ENCODE results near the gene PHF3.
A peak's percentile ranks its signal among the peaks of the same experiment; 100 is the strongest.

PHF3 gene, protein sequence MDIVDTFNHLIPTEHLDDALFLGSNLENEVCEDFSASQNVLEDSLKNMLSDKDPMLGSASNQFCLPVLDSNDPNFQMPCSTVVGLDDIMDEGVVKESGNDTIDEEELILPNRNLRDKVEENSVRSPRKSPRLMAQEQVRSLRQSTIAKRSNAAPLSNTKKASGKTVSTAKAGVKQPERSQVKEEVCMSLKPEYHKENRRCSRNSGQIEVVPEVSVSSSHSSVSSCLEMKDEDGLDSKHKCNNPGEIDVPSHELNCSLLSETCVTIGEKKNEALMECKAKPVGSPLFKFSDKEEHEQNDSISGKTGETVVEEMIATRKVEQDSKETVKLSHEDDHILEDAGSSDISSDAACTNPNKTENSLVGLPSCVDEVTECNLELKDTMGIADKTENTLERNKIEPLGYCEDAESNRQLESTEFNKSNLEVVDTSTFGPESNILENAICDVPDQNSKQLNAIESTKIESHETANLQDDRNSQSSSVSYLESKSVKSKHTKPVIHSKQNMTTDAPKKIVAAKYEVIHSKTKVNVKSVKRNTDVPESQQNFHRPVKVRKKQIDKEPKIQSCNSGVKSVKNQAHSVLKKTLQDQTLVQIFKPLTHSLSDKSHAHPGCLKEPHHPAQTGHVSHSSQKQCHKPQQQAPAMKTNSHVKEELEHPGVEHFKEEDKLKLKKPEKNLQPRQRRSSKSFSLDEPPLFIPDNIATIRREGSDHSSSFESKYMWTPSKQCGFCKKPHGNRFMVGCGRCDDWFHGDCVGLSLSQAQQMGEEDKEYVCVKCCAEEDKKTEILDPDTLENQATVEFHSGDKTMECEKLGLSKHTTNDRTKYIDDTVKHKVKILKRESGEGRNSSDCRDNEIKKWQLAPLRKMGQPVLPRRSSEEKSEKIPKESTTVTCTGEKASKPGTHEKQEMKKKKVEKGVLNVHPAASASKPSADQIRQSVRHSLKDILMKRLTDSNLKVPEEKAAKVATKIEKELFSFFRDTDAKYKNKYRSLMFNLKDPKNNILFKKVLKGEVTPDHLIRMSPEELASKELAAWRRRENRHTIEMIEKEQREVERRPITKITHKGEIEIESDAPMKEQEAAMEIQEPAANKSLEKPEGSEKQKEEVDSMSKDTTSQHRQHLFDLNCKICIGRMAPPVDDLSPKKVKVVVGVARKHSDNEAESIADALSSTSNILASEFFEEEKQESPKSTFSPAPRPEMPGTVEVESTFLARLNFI (N-terminal part only)

DNA sequence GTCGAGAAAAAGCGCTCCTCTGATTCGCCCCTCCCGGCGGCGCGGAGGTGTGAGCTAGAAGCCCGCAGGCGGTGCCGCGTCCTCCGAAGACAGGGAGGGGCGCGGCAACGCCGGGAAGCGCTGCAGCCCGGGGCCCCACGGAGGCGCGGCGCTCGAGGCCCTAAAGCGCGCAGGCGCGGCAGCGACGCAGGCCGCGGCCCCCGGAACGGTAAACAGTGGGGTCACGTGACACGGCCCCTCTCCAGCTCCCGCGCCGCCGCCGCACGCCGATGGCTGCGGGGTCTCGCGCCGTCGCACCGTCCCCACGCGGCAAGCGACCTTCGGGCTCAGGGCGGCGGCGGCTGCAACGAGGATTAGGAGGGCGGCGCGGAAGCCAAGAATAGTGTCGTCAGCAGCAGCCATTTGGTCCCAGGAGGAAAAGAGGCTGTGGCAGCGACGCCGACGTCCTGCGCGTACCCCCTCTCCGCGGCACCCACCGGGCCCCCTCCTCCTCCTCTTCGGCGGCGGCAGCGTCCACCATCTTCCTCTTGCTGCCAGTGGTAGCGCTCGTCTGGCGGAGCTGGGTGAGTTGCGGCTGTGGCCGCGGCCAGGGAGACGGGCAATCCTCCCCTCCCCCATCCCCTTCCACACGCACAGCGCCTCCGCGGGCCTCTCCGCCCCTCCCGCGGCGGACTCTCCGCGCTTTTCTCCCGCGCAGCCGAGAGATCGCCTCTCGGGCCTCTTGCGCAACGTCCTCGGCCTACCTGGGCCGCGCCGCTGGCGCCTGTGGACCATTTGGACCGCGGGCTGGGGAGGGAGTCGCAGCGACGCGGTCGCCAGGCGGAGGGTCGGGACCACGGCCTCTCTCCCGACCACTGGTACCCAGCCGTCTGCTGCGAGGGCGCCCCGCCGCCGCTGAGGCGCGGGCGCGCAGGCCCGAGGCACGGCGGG, at the start of gene PHF3:
PHF3 (plus strand) TSS at position 215 of the 930 bp plus-strand sequence. CDS start 10,750 bp downstream, outside the sequence.
- peak; percentile 94 for DNase-seq (ENCODE audit: low spot score)

DNA sequence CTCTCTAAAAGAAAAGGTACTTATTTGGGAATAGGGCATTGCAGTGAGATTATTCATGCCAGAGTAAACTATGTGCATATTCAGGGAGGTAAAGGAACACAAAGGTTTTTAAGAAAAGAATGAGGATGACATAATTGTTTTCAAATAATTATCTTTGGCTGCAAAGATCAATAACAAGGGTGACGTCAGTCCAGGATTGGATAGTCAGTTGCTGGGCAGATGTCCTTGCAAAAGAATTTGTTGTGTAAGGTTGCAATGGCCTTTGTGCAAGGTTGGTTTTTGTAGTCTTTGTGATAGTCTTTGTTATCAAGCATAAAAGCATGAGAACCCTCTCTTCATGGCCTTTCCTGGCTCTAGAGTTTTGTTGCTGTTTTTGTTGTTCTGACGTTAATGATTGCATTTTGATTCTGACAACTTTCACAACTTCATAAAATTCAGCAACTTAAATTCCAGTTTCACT, 45.6 kb upstream of the PHF3 start:
- DNase-seq (ENCODE audit: low spot score), result no peak

DNA sequence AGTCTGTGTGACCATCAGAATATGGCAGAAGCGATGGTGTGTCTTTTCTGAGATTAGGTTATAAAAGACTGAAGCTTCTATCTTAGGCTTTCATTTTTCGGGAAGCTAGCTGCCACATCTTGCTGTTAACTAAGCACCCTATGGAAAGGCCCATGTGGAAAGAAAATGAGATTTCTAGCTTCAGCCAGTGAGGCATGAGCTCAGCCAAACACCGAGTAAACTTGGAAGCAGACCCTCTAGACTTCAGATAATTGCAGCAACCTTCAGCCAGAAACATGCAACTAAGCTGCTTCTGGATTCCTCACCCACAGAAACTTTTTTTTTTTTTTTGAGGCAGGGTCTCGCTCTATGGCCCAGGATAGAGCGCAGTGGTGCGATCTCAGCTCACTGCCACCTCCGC, 42.7 kb upstream of the PHF3 start:
- no peak for DNase-seq (ENCODE audit: low spot score)

DNA sequence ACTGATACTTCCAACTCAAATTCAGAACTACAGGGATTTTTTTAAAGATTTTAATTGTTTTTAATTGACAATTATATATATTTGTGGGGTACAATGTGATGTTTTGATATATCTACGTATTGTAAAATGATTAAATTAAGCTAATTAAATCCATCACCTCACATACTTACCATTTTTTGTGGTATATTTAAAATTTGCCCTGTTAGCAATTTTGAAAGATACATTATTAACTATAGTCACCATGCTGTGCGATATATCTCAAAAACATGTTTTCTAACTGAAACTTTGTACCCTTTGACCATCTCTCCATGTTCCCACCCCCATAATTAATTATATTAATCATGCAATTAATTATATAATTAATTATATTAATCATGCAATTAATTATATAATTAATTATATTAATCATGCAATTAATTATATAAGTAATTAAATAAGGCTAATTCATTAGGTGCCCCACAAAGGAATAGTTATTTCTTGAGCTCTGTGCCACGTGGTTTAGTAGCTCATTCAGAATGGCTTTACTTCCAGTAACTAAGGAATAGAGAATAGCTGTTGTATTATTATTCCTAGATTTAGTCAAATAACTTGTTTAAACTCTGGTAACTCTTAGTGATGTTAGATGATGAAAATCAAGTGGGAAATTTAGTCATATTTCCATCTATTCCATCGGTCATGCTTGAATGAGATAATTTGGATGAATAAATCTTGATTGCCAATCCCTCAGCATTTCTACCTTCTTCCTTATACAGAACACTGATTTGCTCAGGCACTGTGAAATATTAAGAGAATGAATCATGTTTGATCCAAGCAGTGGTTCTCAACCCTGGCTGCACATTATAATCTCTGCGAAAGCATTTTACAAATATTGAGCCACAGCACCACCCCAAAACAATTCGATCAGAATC, 38.2 kb upstream of the PHF3 start:
- no peak for DNase-seq (ENCODE audit: low spot score)

DNA sequence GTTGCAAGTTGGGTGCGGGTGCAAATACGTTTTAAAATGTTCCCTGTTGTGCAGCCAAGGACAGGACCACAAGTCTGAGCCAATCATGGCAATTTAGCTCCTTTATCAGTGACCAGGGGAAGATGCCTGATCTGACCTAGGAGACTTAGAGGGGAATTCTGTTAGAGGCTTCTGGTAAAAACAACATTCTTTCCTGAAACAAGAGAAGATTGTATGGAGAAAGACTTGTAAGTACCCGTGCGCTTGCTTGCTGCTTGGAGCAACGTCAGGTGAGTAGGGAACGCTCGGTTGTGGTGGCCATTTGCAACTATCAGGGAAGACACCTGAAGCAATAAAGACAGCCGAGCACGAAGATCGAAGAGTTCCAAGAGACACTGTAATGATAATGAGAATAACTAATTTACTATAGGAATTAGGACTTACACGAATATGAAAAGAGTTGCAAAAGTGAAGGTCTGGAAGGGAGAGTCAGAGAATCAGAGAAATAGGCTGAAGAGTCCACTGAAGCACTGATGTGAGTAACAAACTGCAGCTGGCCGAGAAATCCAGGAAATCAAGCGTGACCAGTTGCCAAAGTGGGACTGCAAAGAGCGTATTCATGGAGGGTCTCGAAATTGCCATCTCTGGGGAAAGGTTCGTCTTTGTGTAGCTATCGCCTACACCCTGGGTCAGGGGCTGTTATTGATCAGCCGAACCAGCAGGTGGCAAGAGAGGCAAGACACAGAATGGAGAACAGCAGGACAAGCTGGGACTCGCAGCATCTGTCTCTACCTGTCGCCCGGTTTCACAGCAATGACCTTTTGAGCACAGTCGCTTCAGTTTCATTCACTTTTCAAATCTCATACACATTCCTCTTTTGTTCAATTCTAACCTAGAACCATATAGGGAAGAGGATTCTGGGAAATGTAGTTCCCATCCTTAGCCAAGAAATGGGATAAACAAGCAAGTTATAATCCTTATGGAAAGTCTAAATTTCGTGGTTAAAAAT, 37.3 kb upstream of the PHF3 start:
- DNase-seq (ENCODE audit: low spot score), result peak; percentile 64

DNA sequence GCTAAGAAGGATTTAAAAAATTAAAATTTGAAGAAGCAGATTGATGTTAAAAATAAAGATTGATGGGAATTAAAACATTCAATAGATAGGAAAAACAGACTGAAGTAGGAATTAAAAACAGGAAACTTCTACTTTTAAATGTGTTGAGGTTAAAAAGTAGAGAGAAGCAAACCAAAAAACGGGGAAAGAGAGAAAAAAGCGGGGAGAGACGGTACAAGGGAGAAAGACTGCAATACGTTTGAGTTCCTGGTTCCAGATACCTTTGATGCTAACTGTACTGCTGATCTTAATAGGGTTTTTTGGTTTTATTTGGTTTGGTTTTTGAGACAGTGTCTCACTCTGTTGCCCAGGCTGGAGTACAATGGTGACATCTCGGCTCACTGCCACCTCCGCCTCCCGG, 36.4 kb upstream of the PHF3 start:
- DNase-seq (ENCODE audit: low spot score), result no peak

DNA sequence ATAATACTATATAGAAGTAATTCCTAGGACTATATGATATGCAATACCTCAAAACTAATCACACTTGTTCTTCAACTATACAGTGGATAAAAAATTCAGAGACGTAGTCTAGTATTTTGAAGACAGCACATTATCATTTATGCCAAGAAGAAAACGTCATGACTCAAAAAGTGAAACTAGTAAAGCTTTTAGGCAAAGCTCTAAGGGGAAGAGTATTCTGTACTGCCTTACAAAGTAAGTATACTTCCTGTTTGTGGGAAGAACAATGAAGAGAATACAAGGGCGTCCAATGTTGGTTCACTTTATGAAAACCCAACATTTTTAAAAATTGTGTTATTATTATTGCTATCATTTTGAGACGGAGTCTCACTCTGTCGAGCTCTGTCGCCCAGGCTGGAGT, 35.5 kb upstream of the PHF3 start:
- DNase-seq (ENCODE audit: low spot score), result no peak

DNA sequence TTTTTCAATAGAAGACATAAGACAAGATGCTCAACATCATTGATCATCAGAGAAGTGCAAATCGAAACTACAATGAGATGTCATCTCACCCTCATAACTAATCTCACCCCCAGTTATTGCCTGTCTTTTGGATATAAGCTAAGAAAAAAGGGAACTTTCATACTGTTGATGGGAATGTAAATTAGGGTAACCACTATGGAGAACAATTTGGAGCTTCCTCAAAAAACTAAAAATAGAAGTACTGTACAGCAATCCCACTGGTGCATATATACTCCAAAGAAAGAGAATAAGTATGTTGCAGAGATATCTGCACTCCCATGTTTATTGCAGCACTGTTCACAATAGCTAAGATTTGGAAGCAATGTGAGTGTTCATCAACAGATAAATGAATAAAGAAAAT, 26.4 kb upstream of the PHF3 start:
- DNase-seq (ENCODE audit: low spot score), result no peak

DNA sequence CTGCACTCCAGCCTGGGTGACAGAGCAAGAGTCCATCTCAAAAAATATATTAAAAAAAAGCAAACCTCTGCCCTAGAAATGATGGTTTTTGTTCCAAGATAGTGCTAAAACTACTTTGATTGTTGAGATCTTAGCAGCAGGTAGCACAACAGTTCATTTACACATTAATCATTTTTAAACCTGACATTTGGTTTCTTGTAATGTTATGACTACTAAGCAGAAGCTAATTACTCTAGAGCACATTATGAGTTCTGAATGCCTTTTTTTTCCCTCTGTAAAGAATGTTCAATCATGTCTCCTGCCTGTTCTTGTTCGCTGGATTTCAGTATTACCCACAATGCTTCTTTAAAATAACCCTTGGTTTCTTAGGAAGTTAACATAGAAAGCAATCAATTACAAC, 24.7 kb upstream of the PHF3 start:
- no peak for DNase-seq (ENCODE audit: low spot score)

DNA sequence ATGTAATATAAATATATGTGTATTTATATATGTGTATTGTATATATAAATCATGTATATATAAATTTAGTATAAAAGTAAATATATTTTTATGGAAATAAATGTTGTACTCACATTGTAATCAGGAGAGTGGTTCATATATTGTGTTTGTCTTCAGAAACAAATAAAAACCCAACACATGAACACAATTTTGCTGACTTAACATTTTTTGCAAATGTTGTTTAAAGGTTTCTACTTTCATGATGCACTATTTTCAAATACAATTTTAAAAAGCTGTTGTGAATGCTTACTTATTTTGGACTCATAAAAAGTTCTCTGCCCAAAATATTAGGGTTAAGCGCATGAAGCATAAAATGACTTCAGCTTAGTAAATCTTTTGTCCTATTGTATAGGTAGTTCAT, 24.0 kb upstream of the PHF3 start:
- no peak for DNase-seq (ENCODE audit: low spot score)

DNA sequence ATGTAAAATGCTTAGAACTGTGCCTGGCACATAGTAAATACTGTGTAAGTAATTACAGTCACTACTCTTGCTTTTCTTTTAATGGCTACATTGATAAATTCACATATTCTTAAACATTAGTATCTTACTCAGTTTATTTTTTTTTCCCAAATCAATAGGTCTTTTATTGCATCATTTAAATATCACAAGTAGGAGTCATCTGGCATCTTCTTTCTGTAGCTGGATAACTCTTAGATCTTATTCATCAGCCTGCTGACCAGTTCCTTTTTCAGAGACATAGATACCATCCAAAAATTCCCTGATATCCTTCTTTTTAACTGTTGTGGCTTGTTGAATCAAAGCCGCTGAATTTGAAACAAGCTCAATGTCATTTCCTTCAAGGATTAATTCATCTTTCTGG, 20.0 kb upstream of the PHF3 start:
- no peak for DNase-seq (ENCODE audit: low spot score)

DNA sequence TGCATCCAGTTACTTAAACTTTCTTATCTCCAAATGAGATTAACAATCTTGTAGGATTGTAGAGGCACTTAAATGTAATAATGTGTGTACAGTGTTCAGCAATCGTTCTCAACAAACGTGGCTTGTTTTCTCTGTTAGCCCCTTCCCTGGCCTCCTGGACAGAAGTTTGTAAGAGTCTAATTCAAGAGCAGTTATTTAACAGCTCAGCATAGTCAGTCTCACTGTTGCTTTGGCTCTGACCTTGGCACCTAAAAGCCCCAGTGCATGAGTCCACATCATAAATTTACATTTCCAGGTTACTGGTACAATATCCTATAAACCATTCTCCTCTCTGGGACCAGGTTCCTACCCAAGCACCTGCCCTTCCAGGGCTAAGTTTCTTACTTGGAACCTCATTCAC, 11.5 kb upstream of the PHF3 start:
- no peak for DNase-seq (ENCODE audit: low spot score)

DNA sequence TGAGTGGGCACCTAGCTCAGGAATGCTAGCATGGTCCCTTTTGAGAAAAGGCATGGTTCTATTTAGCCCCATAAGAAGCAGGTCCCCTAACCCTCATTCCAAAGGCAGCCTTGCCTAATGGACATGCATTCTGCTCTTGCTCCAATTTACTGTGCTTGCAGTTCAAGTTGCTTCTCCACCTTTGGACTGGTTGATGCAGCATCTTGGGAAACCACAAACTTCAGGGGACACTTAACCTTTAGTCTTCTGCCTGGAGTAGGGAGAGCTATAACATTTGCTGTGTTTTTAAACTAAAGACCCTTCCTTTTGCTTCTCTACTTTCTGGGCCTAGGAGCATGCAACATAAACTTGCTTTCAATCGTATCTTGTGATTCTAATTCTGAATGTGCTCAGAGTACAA, 5.1 kb upstream of the PHF3 start:
- DNase-seq (ENCODE audit: low spot score), result no peak

DNA sequence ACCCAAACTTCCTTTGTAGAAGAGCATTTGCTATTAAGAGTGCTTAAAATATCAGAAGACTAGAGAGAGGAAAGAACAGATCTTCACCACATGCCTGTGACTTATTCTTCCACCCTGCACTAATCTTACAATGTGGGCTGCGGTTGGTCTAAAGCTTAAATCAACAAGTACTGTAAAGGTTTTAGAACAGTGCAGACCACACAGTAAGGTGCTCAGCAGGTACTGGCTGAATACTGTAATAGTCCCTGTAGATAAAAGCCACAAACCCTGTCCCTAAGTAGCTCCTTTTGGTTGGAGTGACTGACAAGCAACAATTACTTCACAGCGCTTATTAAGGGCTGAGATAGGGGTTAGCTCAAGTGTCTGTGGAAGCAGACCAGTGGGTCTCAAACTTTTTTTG, 972 bp upstream of the PHF3 start:
- no peak for DNase-seq (ENCODE audit: low spot score)

DNA sequence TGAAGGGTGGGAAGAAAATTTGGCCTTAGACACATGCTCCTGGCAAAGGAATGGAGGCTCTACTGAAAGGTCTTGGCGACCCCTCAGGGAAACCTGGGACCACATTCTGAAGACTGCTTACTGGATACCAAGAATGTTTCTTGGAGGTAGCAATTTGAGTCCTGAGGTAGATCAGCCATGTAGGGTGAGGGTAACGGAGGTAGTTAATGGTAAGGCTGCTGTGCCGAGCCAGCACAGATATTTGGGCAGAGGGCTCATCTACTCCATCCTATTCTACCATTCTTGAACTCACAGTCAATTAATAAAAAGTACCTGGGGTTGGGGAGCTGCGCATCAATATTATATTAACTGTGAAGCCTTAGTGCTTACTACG, 401 bp upstream of the PHF3 start:
- DNase-seq (ENCODE audit: low spot score), result no peak

DNA sequence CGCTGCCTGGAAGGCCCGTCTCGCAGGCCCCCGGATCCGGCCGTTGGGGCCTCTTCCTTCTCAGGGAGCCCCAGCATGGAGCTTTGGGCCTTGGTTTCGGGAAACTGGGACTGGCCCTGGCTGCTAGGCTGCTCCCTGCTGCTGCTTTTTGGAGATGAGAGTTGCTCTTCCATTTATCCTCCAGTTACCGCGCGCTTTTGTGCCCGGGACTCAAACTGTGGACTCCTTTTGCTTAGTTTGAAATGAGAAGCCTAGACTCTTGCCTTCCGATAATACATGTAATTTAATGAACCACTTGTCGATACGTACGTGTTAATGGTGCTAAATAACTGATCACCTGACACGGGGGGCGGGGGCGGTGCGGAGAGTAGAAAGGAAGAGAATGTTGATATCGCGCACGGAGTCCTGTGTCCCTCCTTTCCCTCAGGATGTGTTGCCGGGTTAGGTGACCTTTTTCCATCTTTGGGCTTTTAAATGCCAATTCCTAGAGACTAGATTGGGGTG, 968 bp downstream of the PHF3 start:
- DNase-seq (ENCODE audit: low spot score), result peak; percentile 24

DNA sequence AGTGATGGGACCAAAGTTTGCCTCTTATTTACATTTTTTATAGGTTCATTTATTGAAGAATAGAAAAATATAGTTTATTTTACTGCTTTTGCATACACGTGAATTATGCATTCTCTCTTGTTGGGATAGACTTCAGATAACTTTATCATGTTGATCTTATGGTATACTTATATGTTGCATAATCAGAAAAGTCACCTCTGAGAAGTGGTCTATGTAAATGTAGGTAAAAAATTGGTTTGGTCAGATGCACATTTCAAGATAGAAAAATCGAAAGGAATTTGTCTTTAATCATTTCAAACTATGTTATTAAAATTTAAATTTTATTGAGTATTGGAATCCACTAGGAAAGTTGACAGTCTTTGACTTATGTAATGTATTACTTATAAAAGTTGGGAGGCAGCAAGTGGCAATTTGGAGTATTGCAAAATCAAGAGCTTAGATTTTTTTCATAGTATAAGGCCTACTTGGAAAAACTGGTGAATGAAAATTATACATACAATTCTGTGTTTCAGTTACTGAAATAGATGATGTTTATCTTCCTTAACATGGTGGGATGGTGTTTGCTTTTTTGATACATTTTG, 2.4 kb downstream of the PHF3 start:
- no peak for DNase-seq (ENCODE audit: low spot score)

DNA sequence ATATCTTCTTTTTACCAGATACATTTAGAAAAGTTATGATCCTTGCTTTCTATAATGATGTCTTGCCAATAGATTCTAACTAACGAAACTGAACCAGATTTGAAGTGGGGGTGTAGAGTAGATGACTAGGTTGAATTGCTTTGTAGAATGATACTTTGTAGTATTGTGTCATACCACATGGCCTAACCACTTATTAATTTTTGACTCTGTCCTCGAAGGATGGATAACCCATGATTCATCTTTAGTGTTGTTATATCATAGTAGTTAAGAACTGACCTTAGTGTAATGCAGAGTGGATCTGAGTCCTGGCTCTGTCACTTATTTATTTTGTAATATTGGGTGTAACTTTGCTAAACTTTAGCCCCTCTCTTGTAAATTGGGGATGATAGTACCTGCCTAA, 4.5 kb downstream of the PHF3 start:
- no peak for DNase-seq (ENCODE audit: low spot score)

DNA sequence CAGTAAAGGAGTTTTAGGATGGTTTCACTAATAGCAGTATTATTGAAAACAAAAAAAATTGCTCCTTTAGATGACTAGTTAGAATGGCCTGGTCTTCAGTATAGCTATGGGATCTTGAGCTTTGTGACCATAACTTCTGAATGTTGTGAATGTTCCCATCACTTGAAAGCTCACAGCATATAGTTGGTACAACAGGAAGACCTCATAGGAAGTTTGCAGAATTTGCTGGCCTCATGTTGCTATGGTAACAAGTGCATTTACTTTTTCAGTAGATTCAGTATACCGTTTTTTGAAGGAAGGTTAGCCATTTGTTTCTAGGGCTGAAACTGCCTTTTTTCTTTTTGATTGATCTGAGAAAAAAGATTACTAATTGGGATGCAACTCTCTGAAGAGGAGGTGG, 8.3 kb downstream of the PHF3 start:
- no peak for DNase-seq (ENCODE audit: low spot score)

Data from LoVo (cell line).